Naive B cell (primary cell): Measurements from ENCODE around the gene SMIM30. TPM values are rescaled to one million over a fixed set of nuclear protein-coding genes. Genes with fewer than 3 reads are reported as not detected.

Source experiments
- polyA plus RNA-seq, 6 donors: library from polyadenylated mRNA; unstranded; fragments of 300-500 nt; fragmentation: Illumina TruSeq; gene quantifications; one replicate each; pipeline ENCODE4 v1.2.3, GENCODE V29; 2021; ENCODE audit warnings: low read depth in 6 of 6

SMIM30 gene
- polyA plus RNA-seq, 6 donors from 2014 or later = 32.9 to 79.7 (median 53.6) TPM

Other genes with a start within 250 kb of the SMIM30 start
- not detected for gene GPR85, start 31.7 kb downstream of the SMIM30 start, polyA plus RNA-seq